H1 (cell line): Measurements from ENCODE around the gene AGPAT2. TPM values are rescaled to one million over a fixed set of nuclear protein-coding genes. Genes with fewer than 3 reads are reported as not detected.

Experiments
- CHD2 ChIP-seq: IDR thresholded peaks from 2 replicates; pipeline ENCODE4 v1.6.1; 2012; ENCODE audit warnings: low read length, improper control_type of control experiment
- CTBP2 ChIP-seq: IDR thresholded peaks from 2 replicates; pipeline ENCODE4 v1.7.0; 2011; ENCODE audit warnings: borderline replicate concordance, mild to moderate bottlenecking, moderate library complexity, mixed read lengths, low read length; ENCODE audit not compliant: insufficient read depth, insufficient read length
- CTCF ChIP-seq, 3 experiments: IDR thresholded peaks; 1 replicate in 2 of 3; 2 replicates in 1 of 3; pipeline versions ENCODE4 v1.5.1 to v1.6.1; 2011; ENCODE audit warnings: low read length in 3 of 3, mild to moderate bottlenecking in 3 of 3, inconsistent platforms in 2 of 3, low read depth in 1 of 3, moderate library complexity in 1 of 3; ENCODE audit not compliant: insufficient read depth in 1 of 3; ENCODE audit errors: control extremely low read depth in 1 of 3
- FOSL1 ChIP-seq: IDR thresholded peaks from 2 replicates; pipeline ENCODE4 v1.6.1; 2011; ENCODE audit warnings: mild to moderate bottlenecking, low read depth, low read length, moderate library complexity; ENCODE audit not compliant: insufficient read depth
- HDAC6 ChIP-seq: IDR thresholded peaks from one replicate; pipeline ENCODE4 v1.7.1; 2012; ENCODE audit warnings: low read depth, mild to moderate bottlenecking, inconsistent platforms, low read length, moderate library complexity
- KDM5A ChIP-seq: fragments of 200-600 bp; IDR thresholded peaks from 2 replicates; pipeline ENCODE4 v1.7.1; 2012; ENCODE audit warnings: mild to moderate bottlenecking, low read length, inconsistent platforms, mixed read lengths
- POLR2A ChIP-seq, 2 experiments: IDR thresholded peaks; 1 replicate in 1 of 2; 2 replicates in 1 of 2; pipeline ENCODE4 v1.6.1; 2011; ENCODE audit warnings: low read depth in 2 of 2, low read length in 2 of 2, mild to moderate bottlenecking in 2 of 2; ENCODE audit errors: control extremely low read depth in 1 of 2
- POLR2AphosphoS5 ChIP-seq: IDR thresholded peaks from 2 replicates; pipeline ENCODE4 v1.6.1; 2011; ENCODE audit warnings: low read depth, low read length
- SIN3A ChIP-seq, 2 experiments: IDR thresholded peaks in 1 of 2; conservative IDR thresholded peaks in 1 of 2; 2 replicates each; pipeline ENCODE4 v1.6.1; 2011 to 2012; ENCODE audit warnings: low read length in 2 of 2, improper control_type of control experiment in 1 of 2, low read depth in 1 of 2, mild to moderate bottlenecking in 1 of 2
- SP2 ChIP-seq: IDR thresholded peaks from 2 replicates; pipeline ENCODE4 v1.6.1; 2012; ENCODE audit warnings: mild to moderate bottlenecking, low read length, inconsistent platforms
- SP4 ChIP-seq: IDR thresholded peaks from 2 replicates; pipeline ENCODE4 v1.6.1; 2012; ENCODE audit warnings: low read length, inconsistent platforms
- polyA plus RNA-seq, 7 experiments: library from polyadenylated mRNA; depleted of rRNA in 3 of 7; stranded (reverse) in 5 of 7; unstranded in 2 of 7; fragments of >200 nt in 5 of 7; fragments of 200-250 nt in 2 of 7; gene quantifications; 1 replicate in 5 of 7; 2 replicates in 1 of 7; 4 replicates in 1 of 7; pipeline versions ENCODE4 v1.2.1 to v1.2.3, GENCODE V29; 2011 to 2013; ENCODE audit warnings: missing spikeins in 2 of 7, mixed read lengths in 2 of 7
- total RNA-seq: library from RNA; stranded (reverse); fragmentation: NEBNext Ultra II Directional; extraction: Animal tissue kit (Norgen Biotek cat#: 25700); gene quantifications from 2 replicates; pipeline ENCODE4 v1.2.1, GENCODE V29; 2021

AGPAT2 gene
- total and polyA plus RNA-seq, 2 of the 8 experiments (the other 6 are each of a cell fraction or from before 2014, with no cell fraction given): 31.6 to 37.6 TPM

- TF ChIP-seq CTCF (IDR thresholded peaks at IDR 0.05; ENCODE audit: control extremely low read depth in 1 of 3, insufficient read depth in 1 of 3, low read depth in 1 of 3, low read length in 3 of 3) (no peak), POLR2AphosphoS5 (no peak), SP2 (no peak), KDM5A (no peak), SP4 (no peak), POLR2A (IDR thresholded peaks at IDR 0.05; ENCODE audit: control extremely low read depth in 1 of 2, low read depth in 2 of 2, low read length in 2 of 2) (no peak), CTBP2 (no peak), SIN3A (conservative IDR thresholded peaks at IDR 0.05 in 1 of 2, IDR thresholded peaks at IDR 0.05 in 1 of 2; ENCODE audit: low read depth in 1 of 2, low read length in 2 of 2) (no peak), HDAC6 (no peak), FOSL1 (no peak), CHD2 (no peak)
Measured at GRCh38 chr9:136659861-136660784, 27.1 kb downstream of the AGPAT2 start (continued).
